Suprapubic skin (tissue), 4 donors: ENCODE data around the gene CCDC57. TPM values are rescaled to one million over a fixed set of nuclear protein-coding genes. Genes with fewer than 3 reads are reported as not detected.

ENCODE experiments used
- DNase-seq, 2 donors: peaks; one replicate each; pipeline ENCODE4 v3.0.0-alpha.2; 2019; ENCODE audit warnings: low spot score in 2 of 2
- H3K27ac ChIP-seq: fragments of 200-600 bp; sonication (generic); one replicate; pipeline ENCODE4 v1.5.1; 2019
- H3K27me3 ChIP-seq: fragments of 200-600 bp; sonication (generic); one replicate; pipeline ENCODE4 v1.5.1; 2019
- H3K36me3 ChIP-seq: fragments of 200-600 bp; sonication (generic); one replicate; pipeline ENCODE4 v1.5.1; 2019
- H3K4me1 ChIP-seq: fragments of 200-600 bp; sonication (generic); one replicate; pipeline ENCODE4 v1.5.1; 2019
- H3K4me3 ChIP-seq: fragments of 200-600 bp; sonication (generic); one replicate; pipeline ENCODE4 v1.5.1; 2019; ENCODE audit warnings: mild to moderate bottlenecking
- H3K9me3 ChIP-seq: fragments of 200-600 bp; sonication (generic); one replicate; pipeline ENCODE4 v1.5.1; 2019
- CTCF ChIP-seq, 2 donors: fragments of 200-600 bp in 1 of 2; fragments of 450-650 bp in 1 of 2; sonication (generic) in 1 of 2; IDR thresholded peaks; one replicate each; pipeline ENCODE4 v1.5.1; 2016 to 2019; ENCODE audit warnings: antibody characterized with exemption in 2 of 2, mild to moderate bottlenecking in 1 of 2, moderate library complexity in 1 of 2
- EP300 ChIP-seq: sonication (generic); formaldehyde crosslinking; IDR thresholded peaks from one replicate; pipeline ENCODE4 v1.6.1; 2017; ENCODE audit warnings: antibody characterized with exemption
- POLR2A ChIP-seq, 2 donors: fragments of 450-650 bp; IDR thresholded peaks; one replicate each; pipeline ENCODE4 v1.6.1; 2017; ENCODE audit warnings: antibody characterized with exemption in 2 of 2, mild to moderate bottlenecking in 2 of 2, moderate library complexity in 2 of 2
- POLR2AphosphoS5 ChIP-seq, 3 donors: sonication (generic); formaldehyde crosslinking; IDR thresholded peaks; one replicate each; pipeline ENCODE4 v1.6.1; 2017; ENCODE audit warnings: antibody characterized with exemption in 3 of 3
- WGBS: methylation state at CpG from one replicate; pipeline ENCODE4 v1.1.5; 2018; 5-methylcytosine and 5-hydroxymethylcytosine counted together
- total RNA-seq, 4 donors: library from RNA; depleted of rRNA; stranded (reverse); fragments of >200 nt; gene quantifications; one replicate each; pipeline ENCODE4 v1.1.0, GENCODE V29; 2016

The CCDC57 gene
- total RNA-seq, 4 donors from 2014 or later, result 16.1 to 29.8 (median 20.3) TPM

- Histone ChIP-seq H3K4me3 (no peak overlapping the region), H3K9me3 (no peaks in the 10 kb centered on the region), H3K4me1 (no peaks in the 10 kb centered on the region), H3K36me3 (peaks cover 37% of the 10 kb centered on the region), H3K27ac (no peak overlapping the region), H3K27me3 (no peaks in the 10 kb centered on the region)
- TF ChIP-seq POLR2A (IDR thresholded peaks at IDR 0.05) (no peak), POLR2AphosphoS5 (IDR thresholded peaks at IDR 0.05) (no peak), EP300 (no peak), CTCF (IDR thresholded peaks at IDR 0.05) (no peak)
- DNase-seq, result no peak
- WGBS, result 92% methylated on average over 5 of the region's 5 CpGs
These were observed 45.6 kb downstream of the CCDC57 start for GRCh38 chr17:82167028-82167427.

GRCh38 chr17:82164853-82165252 lies 47.8 kb downstream of the CCDC57 start:
- Histone ChIP-seq H3K27ac (no peak overlapping the region), H3K27me3 (no peaks in the 10 kb centered on the region), H3K4me1 (no peaks in the 10 kb centered on the region), H3K4me3 (no peak overlapping the region), H3K9me3 (no peaks in the 10 kb centered on the region), H3K36me3 (peaks cover 32% of the 10 kb centered on the region)
- DNase-seq, result no peak
- 95% methylated on average over 3 of the region's 3 CpGs for WGBS
- no peak for TF ChIP-seq POLR2A (IDR thresholded peaks at IDR 0.05)
- TF ChIP-seq EP300, result no peak
- TF ChIP-seq CTCF (IDR thresholded peaks at IDR 0.05), result no peak
- no peak for TF ChIP-seq POLR2AphosphoS5 (IDR thresholded peaks at IDR 0.05)

- H3K27me3 ChIP-seq, result no peaks in the 10 kb centered on the region
- 86% methylated on average over 8 of the region's 8 CpGs for WGBS
- H3K27ac ChIP-seq, result no peak overlapping the region
These were observed 51.4 kb downstream of the CCDC57 start for GRCh38 chr17:82161216-82161615.

GRCh38 chr17:82160075-82160474 lies 52.6 kb downstream of the CCDC57 start:
- Histone ChIP-seq H3K4me3 (no peak overlapping the region), H3K27ac (peak overlapping the region; percentile 24), H3K4me1 (no peaks in the 10 kb centered on the region), H3K36me3 (peaks cover 32% of the 10 kb centered on the region), H3K9me3 (no peaks in the 10 kb centered on the region), H3K27me3 (no peaks in the 10 kb centered on the region)
- 53% methylated on average over 5 of the region's 5 CpGs for WGBS
- DNase-seq, result no peak
- TF ChIP-seq EP300 (no peak), CTCF (IDR thresholded peaks at IDR 0.05) (no peak), POLR2A (IDR thresholded peaks at IDR 0.05) (no peak), POLR2AphosphoS5 (IDR thresholded peaks at IDR 0.05) (no peak)

More at GRCh38 chr17:82161216-82161615, 51.4 kb downstream of the CCDC57 start:
- Histone ChIP-seq H3K4me3 (no peak overlapping the region), H3K36me3 (peaks cover 39% of the 10 kb centered on the region), H3K9me3 (no peaks in the 10 kb centered on the region), H3K4me1 (no peaks in the 10 kb centered on the region)
- no peak for DNase-seq
- TF ChIP-seq POLR2A (IDR thresholded peaks at IDR 0.05), result no peak
- TF ChIP-seq CTCF (IDR thresholded peaks at IDR 0.05), result no peak

- TF ChIP-seq CTCF (IDR thresholded peaks at IDR 0.05) (no peak), POLR2A (IDR thresholded peaks at IDR 0.05) (no peak), POLR2AphosphoS5 (IDR thresholded peaks at IDR 0.05) (no peak), EP300 (no peak)
These were observed 53.8 kb downstream of the CCDC57 start for GRCh38 chr17:82158825-82159224.

More at GRCh38 chr17:82158825-82159224, 53.8 kb downstream of the CCDC57 start:
- peaks cover 32% of the 10 kb centered on the region for H3K36me3 ChIP-seq
- peaks cover 4% of the 10 kb centered on the region for H3K4me1 ChIP-seq
- no peaks in the 10 kb centered on the region for H3K27me3 ChIP-seq
- no peak overlapping the region for H3K4me3 ChIP-seq
- no peaks in the 10 kb centered on the region for H3K9me3 ChIP-seq
- DNase-seq, result no peak
- no peak overlapping the region for H3K27ac ChIP-seq
- 86% methylated on average over 10 of the region's 10 CpGs for WGBS
